Stimulated activated CD8-positive, alpha-beta memory T cell treated with anti-CD3 and anti-CD28 coated beads, Interleukin-15, amount 100 ng/mL, for 48 hours (primary cell): ENCODE data around the gene WWTR1.

Experiments used
- DNase-seq, 2 donors: peaks; one replicate each; pipeline ENCODE4 v3.0.0-alpha.2; 2020; ENCODE audit warnings: low read depth in 2 of 2

Gene WWTR1

DNA sequence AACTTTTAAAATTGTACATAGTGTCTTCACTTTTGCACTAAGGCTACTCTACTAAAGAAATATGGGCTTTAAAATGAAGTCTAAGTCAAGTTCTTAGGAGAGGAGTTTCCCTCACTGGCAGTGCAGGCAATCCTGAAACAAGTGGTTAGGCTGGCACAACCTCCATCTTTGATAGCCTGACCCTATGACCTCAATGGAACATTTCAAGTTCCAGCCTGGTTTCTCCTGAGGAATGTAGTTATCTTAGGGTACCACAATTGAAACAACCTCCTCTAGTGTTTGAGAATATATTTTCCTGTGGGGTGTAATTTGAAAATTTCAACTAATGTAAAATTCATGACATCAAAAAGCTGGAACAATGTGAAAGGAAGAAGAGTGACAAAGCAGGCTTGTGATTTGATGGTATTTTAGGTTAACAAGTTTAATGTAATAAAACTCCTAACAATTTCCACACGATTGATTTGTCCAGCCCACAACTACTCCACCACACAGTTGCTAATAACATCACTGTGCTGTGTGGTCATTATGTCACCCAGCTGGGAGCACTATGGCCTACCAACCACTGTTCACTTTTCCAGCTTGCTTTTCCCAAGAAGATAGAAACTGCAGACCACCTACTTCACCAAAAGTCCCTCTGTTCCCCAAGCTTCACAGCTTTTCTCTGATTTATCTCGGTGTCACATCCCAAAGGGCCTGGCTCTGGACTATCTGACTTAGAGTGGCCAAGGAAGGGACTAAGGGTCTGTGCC is 1.8 kb downstream of the WWTR1 start:
- no peak for DNase-seq

DNA sequence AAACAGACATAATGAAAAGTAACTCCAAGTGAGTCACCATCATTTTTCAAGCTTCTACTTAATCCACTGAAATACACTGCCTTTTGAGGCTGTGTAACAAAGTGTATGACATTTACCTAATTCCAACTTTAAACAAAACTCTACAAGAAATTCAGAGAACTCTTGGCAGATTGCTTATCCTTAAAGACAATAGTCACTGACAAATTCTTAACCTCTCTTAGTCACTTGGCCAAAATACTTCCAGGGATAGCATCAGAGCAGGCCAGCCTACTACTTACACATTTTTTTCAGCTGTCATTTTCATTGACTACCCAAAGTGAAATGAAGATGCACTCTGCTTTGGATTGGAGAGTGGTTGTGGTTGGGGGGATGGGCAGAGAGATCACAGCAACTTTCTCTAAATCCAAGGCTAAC is 3.6 kb downstream of the WWTR1 start:
- no peak for DNase-seq

GRCh38 chr3:149653564-149653963 is 4.3 kb downstream of the WWTR1 start:
- no peak for DNase-seq

- no peak for DNase-seq
Observed at GRCh38 chr3:149653136-149653535, 4.7 kb downstream of the WWTR1 start.

GRCh38 chr3:149650828-149651227 is 7.0 kb downstream of the WWTR1 start:
- DNase-seq = no peak

GRCh38 chr3:149648525-149648924 is 9.3 kb downstream of the WWTR1 start:
- DNase-seq = no peak

DNA sequence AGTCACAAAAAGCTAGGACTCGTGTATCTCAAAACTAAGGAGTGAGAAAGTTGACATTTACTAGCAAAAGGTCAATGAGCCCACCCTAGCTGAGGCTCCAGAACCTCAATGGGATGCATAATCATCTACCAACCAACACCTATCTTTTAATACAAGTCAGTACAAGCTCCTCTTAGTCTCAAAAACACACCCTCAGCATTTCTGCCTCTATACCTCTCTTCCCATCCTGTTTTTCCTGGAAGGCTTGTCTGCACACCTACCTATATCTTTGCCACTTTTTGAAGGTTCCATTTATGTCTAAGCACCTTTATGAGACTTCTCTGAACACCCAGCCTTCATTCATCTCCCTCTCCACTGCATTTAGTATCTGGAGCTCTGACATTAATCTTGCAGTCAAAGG is 10.0 kb downstream of the WWTR1 start:
- no peak for DNase-seq

DNA sequence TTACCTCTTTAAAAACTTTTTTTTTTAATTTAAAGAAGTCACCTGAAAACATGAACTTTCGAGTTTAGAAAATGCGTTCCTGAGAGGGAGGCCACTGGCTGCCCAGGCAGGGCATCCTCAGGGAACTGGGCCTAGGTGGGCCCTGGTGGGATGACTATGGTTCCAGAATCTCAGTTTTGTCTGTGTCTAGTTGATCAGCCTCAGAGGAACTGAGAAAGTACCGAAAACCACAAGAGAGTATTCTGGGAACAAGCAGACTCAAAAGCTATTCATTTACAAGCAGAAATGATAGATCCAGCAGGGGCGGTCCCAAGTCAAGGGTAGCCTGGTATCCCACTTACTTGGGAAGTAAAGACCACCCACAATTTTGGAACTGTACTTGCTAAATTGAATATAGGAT is 10.5 kb downstream of the WWTR1 start:
- no peak for DNase-seq

- no peak for DNase-seq
Observed at GRCh38 chr3:149646181-149646766, 11.6 kb downstream of the WWTR1 start.

DNA sequence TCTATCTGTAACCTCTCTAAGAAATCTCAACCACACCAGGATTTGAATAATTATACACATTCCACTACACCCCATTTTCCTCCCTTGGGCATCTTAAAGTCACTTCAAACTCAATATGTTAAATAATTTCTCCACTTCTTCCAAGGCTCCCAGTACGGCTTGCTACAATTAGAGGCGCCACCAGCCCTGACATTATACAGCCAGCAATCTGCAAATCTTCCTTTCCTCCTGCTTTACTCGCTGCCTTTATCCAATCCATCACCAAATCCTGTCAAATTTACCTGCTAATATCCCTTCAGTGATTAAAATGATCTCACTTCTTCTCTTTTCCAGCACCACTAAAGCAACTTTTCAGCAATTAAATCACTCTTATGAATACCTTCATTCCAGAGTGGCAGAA is 13.9 kb downstream of the WWTR1 start:
- DNase-seq = no peak

- DNase-seq = no peak
Observed at GRCh38 chr3:149643482-149643798, 14.4 kb downstream of the WWTR1 start.

GRCh38 chr3:149640976-149641728 is 16.7 kb downstream of the WWTR1 start:
- no peak for DNase-seq

DNA sequence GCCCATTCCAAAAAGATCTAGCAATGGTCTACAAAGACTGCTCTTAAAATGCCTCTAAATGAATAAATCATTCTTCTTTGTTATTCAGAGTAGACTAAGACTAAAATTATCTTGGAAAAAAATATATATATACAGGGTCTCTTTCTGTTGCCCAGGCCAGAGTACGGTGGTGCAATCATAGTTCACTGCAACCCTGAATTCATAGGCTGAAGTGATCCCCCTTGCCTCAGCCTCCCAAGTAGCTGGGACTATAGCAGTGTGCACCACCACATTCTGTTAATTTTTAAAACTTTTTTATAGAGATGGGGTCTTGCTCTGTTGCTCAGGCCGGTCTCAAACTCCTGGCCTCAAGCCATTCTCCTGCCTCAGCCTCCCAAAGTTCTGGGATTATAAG is 18.7 kb downstream of the WWTR1 start:
- DNase-seq = no peak

DNA sequence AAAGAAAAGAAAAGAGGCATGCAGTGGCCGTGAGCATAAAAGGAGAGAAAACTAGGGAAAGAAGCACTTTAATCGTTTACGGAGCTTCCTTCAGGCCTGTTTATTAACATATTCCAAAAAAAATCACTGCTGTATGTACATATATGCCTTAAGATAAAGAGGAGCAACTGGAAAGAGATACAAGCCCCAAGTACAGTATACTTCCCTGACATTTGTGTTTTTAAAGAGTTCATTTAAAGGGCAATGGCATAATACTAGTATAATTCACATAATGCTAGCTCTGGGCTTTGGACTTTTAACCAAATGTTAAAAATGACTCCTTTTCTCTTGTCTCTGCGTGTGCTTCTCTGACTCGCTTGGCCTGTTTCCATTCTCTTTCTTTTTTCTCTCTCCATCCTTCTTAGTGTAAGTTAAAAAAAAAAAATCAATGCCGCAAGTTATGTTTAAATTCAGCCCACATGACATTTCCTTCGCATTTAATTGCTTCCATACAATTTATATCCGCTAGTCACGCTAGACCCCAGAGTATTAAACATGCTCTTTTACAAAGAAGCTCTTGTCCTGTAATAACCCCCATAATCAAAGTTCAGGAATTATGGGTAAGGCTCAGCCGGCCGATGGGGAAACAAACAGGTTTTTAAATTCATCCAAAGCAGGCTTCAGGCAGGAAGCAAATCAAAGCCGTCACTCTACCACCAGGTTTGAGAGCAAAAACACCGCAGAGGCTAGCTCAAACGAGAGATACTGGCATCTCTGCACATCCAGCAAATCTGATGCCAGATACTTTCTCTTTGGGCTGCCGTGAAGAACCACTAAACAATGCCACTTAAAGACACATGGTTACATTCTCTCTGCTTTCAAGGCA is 19.4 kb downstream of the WWTR1 start:
- DNase-seq = no peak

DNA sequence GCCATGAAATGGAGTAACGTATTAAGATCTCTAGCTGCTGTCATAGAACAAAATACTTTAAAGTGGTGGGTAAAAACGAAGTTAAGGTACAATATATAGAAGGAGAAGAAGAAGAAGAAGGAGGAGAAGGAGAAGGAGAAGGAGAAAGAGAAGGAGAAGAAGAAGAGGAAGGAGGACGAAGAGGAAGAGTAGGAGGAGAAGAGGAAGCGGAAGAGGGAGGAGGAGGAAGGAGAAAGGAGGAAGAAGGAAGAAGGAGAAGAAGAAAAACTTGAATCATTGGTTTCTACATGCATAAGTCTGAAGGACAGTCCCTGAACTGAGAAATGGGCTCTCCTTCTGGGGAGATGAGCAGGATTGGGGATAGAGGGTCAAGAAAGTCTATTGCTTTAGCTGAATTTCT is 22.4 kb downstream of the WWTR1 start:
- DNase-seq = no peak

DNA sequence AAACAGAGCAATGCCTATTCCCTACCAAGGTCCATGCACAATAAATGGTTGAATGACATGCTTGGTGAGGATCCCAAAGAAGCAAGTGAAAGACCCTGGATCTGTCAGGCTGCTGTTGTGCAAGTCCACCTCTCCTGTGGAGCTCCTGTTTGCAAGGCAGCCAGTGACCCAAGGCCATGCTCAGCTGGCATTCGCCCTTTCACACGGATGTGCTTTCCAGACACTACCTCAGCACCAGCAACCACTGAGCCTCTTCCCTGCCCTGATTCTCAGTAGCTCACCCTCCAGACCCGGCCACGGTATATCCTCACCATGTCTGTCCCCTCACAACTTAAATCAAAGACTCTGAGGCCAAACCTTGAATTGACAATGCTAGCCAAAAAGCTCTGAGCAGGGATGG is 23.3 kb downstream of the WWTR1 start:
- no peak for DNase-seq

- no peak for DNase-seq
Observed at GRCh38 chr3:149634072-149634471, 23.8 kb downstream of the WWTR1 start.

- no peak for DNase-seq
Observed at GRCh38 chr3:149632225-149632624, 25.6 kb downstream of the WWTR1 start.

DNA sequence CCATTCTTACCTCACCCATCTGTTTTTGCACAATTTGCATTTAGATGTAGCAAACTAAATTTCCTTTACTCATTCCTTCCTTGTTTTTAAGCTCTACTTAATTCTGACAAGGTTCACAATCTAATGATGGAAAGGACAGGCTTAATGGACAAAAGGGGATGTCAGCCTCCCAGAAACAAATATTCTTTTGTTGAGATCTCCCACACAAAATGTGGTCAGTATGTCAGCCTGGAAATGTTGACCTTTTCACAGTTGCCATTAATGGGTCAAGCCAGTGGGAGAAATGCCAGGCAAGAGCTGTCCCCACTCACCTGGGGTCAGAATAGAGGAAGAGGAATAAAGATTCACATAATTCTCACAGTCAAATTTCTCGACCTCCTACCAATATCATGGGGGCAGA is 27.0 kb downstream of the WWTR1 start:
- DNase-seq = no peak

DNA sequence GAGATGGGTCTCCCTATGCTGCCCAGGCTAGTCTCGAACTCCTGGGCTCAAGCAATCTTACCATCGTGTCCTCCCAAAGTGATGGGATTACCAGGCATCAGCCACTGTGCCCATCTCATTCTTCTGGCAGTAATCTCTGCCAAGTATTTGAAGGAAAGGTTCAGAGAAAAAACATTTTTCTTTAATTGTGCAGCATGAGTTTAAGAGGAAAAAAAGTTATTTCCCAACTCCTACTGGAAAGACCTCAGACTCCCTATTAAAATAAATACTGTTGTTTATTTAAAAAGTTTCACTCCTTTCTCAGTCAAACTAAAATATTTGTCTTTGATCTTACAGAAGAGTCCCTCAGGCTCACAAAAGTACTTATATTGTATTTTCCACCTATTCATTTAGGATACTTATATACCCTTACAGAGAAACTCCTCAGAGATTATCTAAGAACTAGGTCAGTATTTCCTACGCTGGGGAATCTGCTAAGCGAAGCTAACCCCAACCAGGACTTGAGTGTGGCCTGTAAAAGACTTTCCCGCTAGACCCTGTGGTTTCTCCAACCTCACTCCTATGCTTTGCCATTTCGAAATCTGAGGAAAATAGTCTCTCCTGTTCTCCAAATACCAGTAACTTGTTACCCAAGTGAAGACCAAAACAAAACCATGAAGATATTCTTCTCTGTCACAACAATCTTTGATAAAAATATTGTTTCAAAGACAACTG is 28.7 kb downstream of the WWTR1 start:
- no peak for DNase-seq

DNA sequence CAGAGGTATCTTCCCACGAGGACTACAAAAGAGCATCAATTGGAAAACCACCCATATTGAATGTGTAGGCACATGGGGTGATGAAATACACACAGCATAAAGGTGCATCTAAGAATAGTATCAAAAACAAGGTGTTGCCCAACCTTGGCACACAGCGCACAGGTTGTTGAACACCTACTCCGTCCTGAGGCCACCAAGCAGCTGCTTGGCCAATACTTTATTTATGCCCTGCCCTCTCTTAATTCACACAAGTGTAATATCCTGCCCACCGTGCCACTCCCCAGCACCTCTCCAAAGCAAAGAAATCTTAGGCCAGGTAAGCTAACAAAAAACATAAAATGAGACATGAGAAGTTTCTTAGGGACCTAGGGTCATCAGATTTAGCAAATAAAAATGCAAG is 31.2 kb downstream of the WWTR1 start:
- DNase-seq = no peak

GRCh38 chr3:149625795-149626194 is 32.0 kb downstream of the WWTR1 start:
- no peak for DNase-seq
